ENCODE measurements around the gene OPCML. TPM values are rescaled to one million over a fixed set of nuclear protein-coding genes. Genes with fewer than 3 reads are reported as not detected.

Gene OPCML
- total RNA-seq, 1 experiment from 2014 or later: not detected

DNA sequence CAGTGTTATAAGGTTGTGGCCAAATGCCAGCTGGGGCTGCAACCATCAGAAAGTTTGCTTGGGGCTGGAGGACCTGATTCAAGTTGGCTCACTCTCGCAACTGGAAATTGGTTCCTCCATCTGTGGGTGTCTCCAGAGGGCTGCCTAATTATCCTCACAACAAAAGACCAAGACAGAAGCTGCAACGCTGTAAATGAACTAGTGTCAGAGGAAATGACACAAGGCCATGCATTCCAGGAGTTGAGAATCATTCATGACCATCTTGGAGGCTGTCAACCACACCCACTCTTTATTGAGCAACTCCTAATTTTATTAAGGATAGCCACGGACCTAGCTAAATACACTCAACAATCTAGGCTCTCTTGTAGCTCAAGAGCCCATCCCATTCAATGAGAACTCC is 1060.8 kb downstream of the OPCML start:
- TF ChIP-seq TCF7L2 (IDR thresholded peaks at IDR 0.05; ENCODE audit: low read depth, low read length): no peak
- TF ChIP-seq, protein P1, sequence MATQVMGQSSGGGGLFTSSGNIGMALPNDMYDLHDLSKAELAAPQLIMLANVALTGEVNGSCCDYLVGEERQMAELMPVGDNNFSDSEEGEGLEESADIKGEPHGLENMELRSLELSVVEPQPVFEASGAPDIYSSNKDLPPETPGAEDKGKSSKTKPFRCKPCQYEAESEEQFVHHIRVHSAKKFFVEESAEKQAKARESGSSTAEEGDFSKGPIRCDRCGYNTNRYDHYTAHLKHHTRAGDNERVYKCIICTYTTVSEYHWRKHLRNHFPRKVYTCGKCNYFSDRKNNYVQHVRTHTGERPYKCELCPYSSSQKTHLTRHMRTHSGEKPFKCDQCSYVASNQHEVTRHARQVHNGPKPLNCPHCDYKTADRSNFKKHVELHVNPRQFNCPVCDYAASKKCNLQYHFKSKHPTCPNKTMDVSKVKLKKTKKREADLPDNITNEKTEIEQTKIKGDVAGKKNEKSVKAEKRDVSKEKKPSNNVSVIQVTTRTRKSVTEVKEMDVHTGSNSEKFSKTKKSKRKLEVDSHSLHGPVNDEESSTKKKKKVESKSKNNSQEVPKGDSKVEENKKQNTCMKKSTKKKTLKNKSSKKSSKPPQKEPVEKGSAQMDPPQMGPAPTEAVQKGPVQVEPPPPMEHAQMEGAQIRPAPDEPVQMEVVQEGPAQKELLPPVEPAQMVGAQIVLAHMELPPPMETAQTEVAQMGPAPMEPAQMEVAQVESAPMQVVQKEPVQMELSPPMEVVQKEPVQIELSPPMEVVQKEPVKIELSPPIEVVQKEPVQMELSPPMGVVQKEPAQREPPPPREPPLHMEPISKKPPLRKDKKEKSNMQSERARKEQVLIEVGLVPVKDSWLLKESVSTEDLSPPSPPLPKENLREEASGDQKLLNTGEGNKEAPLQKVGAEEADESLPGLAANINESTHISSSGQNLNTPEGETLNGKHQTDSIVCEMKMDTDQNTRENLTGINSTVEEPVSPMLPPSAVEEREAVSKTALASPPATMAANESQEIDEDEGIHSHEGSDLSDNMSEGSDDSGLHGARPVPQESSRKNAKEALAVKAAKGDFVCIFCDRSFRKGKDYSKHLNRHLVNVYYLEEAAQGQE (IDR thresholded peaks at IDR 0.05; ENCODE audit: insufficient read depth in 1 of 2, low read depth in 2 of 2, low read length in 1 of 2): no peak
- TF ChIP-seq SIN3A (IDR thresholded peaks at IDR 0.05; ENCODE audit: borderline replicate concordance, insufficient read depth, low read depth, low read length): no peak
- TF ChIP-seq CTCF (IDR thresholded peaks at IDR 0.05): no peak
- TF ChIP-seq POLR2AphosphoS5 (IDR thresholded peaks at IDR 0.05; ENCODE audit: low read depth, low read length): no peak
- Histone ChIP-seq H3K27ac (ENCODE audit: low read length) (no peak overlapping the region), H3K27me3 (ENCODE audit: control insufficient read depth, insufficient read depth, low read length) (no peaks in the 10 kb centered on the region), H3K4me3 (ENCODE audit: low read depth in 2 of 2, low read length in 2 of 2) (no peak overlapping the region), H3K4me1 (ENCODE audit: control insufficient read depth, insufficient read depth, low read length) (no peaks in the 10 kb centered on the region), H3K9me3 (ENCODE audit: control insufficient read depth, insufficient read depth, low read depth, low read length) (no peaks in the 10 kb centered on the region), H3K36me3 (ENCODE audit: control insufficient read depth, insufficient read depth, low read length) (no peaks in the 10 kb centered on the region)
- BruUV-seq (replicated peaks): no TSS peak
- ChIA-PET POLR2A (no interaction called here), CTCF (no interaction called here)
- intact Hi-C loops (cut with micrococcal nuclease; ENCODE audit: unreplicated experiment): no loop called here
- DNase-seq (ENCODE audit: low read depth, low spot score) (no peak), ATAC-seq (no peak)
- in situ Hi-C loops (cut with HindIII; ENCODE audit: low pct_unique_long_range_greater_than_20kb, low sequenced_read_pairs): no loop called here

DNA sequence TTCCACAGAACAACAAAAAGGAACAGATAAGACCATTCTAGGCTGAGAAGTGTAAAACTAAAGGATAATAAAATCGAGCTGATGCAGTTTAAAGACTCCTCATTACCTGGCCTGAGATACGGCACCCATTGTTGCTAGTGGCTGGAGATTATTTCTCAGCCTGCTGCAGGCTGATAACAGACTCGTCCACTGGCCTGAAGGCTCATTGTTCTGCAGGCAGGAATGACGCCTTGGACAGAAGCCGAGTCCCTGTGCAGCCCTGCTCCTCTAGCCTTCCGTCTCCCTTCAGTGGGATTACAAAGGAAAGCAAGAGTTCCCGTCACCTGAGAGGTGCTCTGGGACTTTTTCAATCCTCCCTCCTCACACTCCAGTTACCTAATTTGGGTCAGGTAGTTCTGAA is 1065.3 kb downstream of the OPCML start:
- in situ Hi-C loops (cut with HindIII; ENCODE audit: low pct_unique_long_range_greater_than_20kb, low sequenced_read_pairs): no loop called here
- ChIA-PET POLR2A (no interaction called here), CTCF (no interaction called here)
- H3K4me1 ChIP-seq (ENCODE audit: control insufficient read depth, insufficient read depth, low read length): no peaks in the 10 kb centered on the region
- BruUV-seq (replicated peaks): no TSS peak
- H3K4me3 ChIP-seq (ENCODE audit: low read depth in 2 of 2, low read length in 2 of 2): no peak overlapping the region
- DNase-seq (ENCODE audit: low read depth, low spot score): no peak
- no peak for ATAC-seq
- no peaks in the 10 kb centered on the region for H3K27me3 ChIP-seq (ENCODE audit: control insufficient read depth, insufficient read depth, low read length)
- intact Hi-C loops (cut with micrococcal nuclease; ENCODE audit: unreplicated experiment): no loop called here
- H3K27ac ChIP-seq (ENCODE audit: low read length): no peak overlapping the region
- no peaks in the 10 kb centered on the region for H3K9me3 ChIP-seq (ENCODE audit: control insufficient read depth, insufficient read depth, low read depth, low read length)
- TF ChIP-seq, protein P1 (IDR thresholded peaks at IDR 0.05; ENCODE audit: insufficient read depth in 1 of 2, low read depth in 2 of 2, low read length in 1 of 2): no peak
- TF ChIP-seq POLR2AphosphoS5 (IDR thresholded peaks at IDR 0.05; ENCODE audit: low read depth, low read length) (no peak), CTCF (IDR thresholded peaks at IDR 0.05) (no peak), SIN3A (IDR thresholded peaks at IDR 0.05; ENCODE audit: borderline replicate concordance, insufficient read depth, low read depth, low read length) (no peak), TCF7L2 (IDR thresholded peaks at IDR 0.05; ENCODE audit: low read depth, low read length) (no peak)
- H3K36me3 ChIP-seq (ENCODE audit: control insufficient read depth, insufficient read depth, low read length): no peaks in the 10 kb centered on the region
